Measurements from ENCODE around the gene ANXA9.

The ANXA9 gene

GRCh38 chr1:150961756-150962155 is 20.3 kb upstream of the ANXA9 start:
- H3K27me3 ChIP-seq: no peaks in the 10 kb centered on the region
- no peak for TF ChIP-seq CTCF (IDR thresholded peaks at IDR 0.05; ENCODE audit: low read depth, low read length)
- H3K4me3 ChIP-seq (ENCODE audit: low read depth, low read length): no peak overlapping the region
- H3K9me3 ChIP-seq: no peaks in the 10 kb centered on the region
- no peak for DNase-seq
- peaks cover 89% of the 10 kb centered on the region for H3K36me3 ChIP-seq
- H3K4me1 ChIP-seq: no peaks in the 10 kb centered on the region; the same call in 1 of the 2 replicates

- no peak for TF ChIP-seq CTCF (IDR thresholded peaks at IDR 0.05; ENCODE audit: low read depth, low read length)
- no peaks in the 10 kb centered on the region; the same call in 1 of the 2 replicates for H3K4me1 ChIP-seq
- no peak for DNase-seq
- H3K27me3 ChIP-seq: no peaks in the 10 kb centered on the region
- H3K9me3 ChIP-seq: no peaks in the 10 kb centered on the region
- peaks cover 92% of the 10 kb centered on the region for H3K36me3 ChIP-seq
- H3K4me3 ChIP-seq (ENCODE audit: low read depth, low read length): no peak overlapping the region
Measured at GRCh38 chr1:150963321-150964163, 18.6 kb upstream of the ANXA9 start.

GRCh38 chr1:150964164-150964489 is 18.0 kb upstream of the ANXA9 start:
- Histone ChIP-seq H3K4me3 (ENCODE audit: low read depth, low read length) (no peak overlapping the region), H3K9me3 (no peaks in the 10 kb centered on the region), H3K27me3 (no peaks in the 10 kb centered on the region), H3K36me3 (peaks cover 93% of the 10 kb centered on the region), H3K4me1 (no peaks in the 10 kb centered on the region; the same call in 1 of the 2 replicates)
- no peak for DNase-seq
- no peak for TF ChIP-seq CTCF (IDR thresholded peaks at IDR 0.05; ENCODE audit: low read depth, low read length)

GRCh38 chr1:150965605-150966004 is 16.5 kb upstream of the ANXA9 start:
- no peak overlapping the region for H3K4me3 ChIP-seq (ENCODE audit: low read depth, low read length)
- no peak for DNase-seq
- no peaks in the 10 kb centered on the region for H3K27me3 ChIP-seq
- H3K9me3 ChIP-seq: no peaks in the 10 kb centered on the region
- H3K36me3 ChIP-seq: peaks cover 82% of the 10 kb centered on the region
- H3K4me1 ChIP-seq: no peaks in the 10 kb centered on the region; the same call in 1 of the 2 replicates
- no peak for TF ChIP-seq CTCF (IDR thresholded peaks at IDR 0.05; ENCODE audit: low read depth, low read length)

GRCh38 chr1:150966011-150966410 is 16.1 kb upstream of the ANXA9 start:
- Histone ChIP-seq H3K36me3 (peaks cover 77% of the 10 kb centered on the region), H3K27me3 (no peaks in the 10 kb centered on the region), H3K4me1 (peaks cover 2% of the 10 kb centered on the region), H3K9me3 (no peaks in the 10 kb centered on the region), H3K4me3 (ENCODE audit: low read depth, low read length) (no peak overlapping the region)
- TF ChIP-seq CTCF (IDR thresholded peaks at IDR 0.05; ENCODE audit: low read depth, low read length): no peak
- no peak for DNase-seq

- peaks cover 64% of the 10 kb centered on the region for H3K36me3 ChIP-seq
- no peak for DNase-seq
- TF ChIP-seq CTCF (IDR thresholded peaks at IDR 0.05; ENCODE audit: low read depth, low read length): no peak
- H3K4me1 ChIP-seq: peaks cover 19% of the 10 kb centered on the region
- H3K4me3 ChIP-seq (ENCODE audit: low read depth, low read length): no peak overlapping the region
- H3K9me3 ChIP-seq: no peaks in the 10 kb centered on the region
- H3K27me3 ChIP-seq: no peaks in the 10 kb centered on the region
Measured at GRCh38 chr1:150967936-150968335, 14.2 kb upstream of the ANXA9 start.
